ENCODE measurements around the gene PHF19. TPM values are rescaled to one million over a fixed set of nuclear protein-coding genes. Genes with fewer than 3 reads are reported as not detected.

Gene PHF19
- polyA plus RNA-seq, 1 donor (not counting 4 experiments of a cell fraction or from before 2014, with no cell fraction given) = 11.7 TPM

- dilution Hi-C loops (cut with MboI; ENCODE audit: extremely low pct_ligation_motif_present, low sequenced_read_pairs) = no loop called here
These were observed 11.2 kb downstream of the PHF19 start for GRCh38 chr9:120865809-120866208.

GRCh38 chr9:120865176-120865575 lies 11.8 kb downstream of the PHF19 start:
- FAIRE-seq (no peak), DNase-seq (ENCODE audit: low read depth, low spot score) (no peak)
- Histone ChIP-seq H3K27me3 (ENCODE audit: control insufficient read depth, extremely low read depth, insufficient read depth, low read length) (no peaks in the 10 kb centered on the region), H3K27ac (ENCODE audit: control insufficient read depth, insufficient read depth, low read length) (no peak overlapping the region), H3K9me1 (ENCODE audit: control insufficient read depth, extremely low read depth, insufficient read depth, low read length) (no peaks in the 10 kb centered on the region), H3K79me2 (ENCODE audit: control insufficient read depth, insufficient read depth, low read length) (no peaks in the 10 kb centered on the region), H3K36me3 (ENCODE audit: control insufficient read depth in 2 of 2, extremely low read depth in 1 of 2, insufficient read depth in 2 of 2, low read length in 2 of 2) (peaks cover 3 to 32% of the 10 kb centered on the region in 2 experiments), H3K4me1 (ENCODE audit: control insufficient read depth, extremely low read depth, insufficient read depth, low read length) (peaks cover 10% of the 10 kb centered on the region), H3K9ac (ENCODE audit: control insufficient read depth, extremely low read depth, insufficient read depth, low read length) (no peak overlapping the region), H3K4me3 (ENCODE audit: control insufficient read depth in 2 of 3, extremely low read depth in 1 of 3, insufficient read depth in 2 of 3, low read depth in 1 of 3, low read length in 3 of 3) (no peak overlapping the region), H3K4me2 (ENCODE audit: control insufficient read depth, extremely low read depth, insufficient read depth, low read depth, low read length) (no peak overlapping the region), H3K9me3 (ENCODE audit: control insufficient read depth, low read depth, low read length) (no peaks in the 10 kb centered on the region), H4K20me1 (ENCODE audit: control insufficient read depth, extremely low read depth, insufficient read depth, low read length) (no peaks in the 10 kb centered on the region), H2AFZ (ENCODE audit: control insufficient read depth, low read length) (no peak overlapping the region)
- no peak for TF ChIP-seq EZH2 (IDR thresholded peaks at IDR 0.05; ENCODE audit: low read length)
- no peak for TF ChIP-seq CTCF (optimal IDR thresholded peaks at IDR 0.05 in 1 of 3, IDR thresholded peaks at IDR 0.05 in 1 of 3, conservative IDR thresholded peaks at IDR 0.05 in 1 of 3; ENCODE audit: extremely low read depth in 1 of 3, insufficient read depth in 2 of 3, low read length in 3 of 3)
- dilution Hi-C loops (cut with MboI; ENCODE audit: extremely low pct_ligation_motif_present, low sequenced_read_pairs) = no loop called here

More at GRCh38 chr9:120865809-120866208, 11.2 kb downstream of the PHF19 start:
- H3K9ac ChIP-seq (ENCODE audit: control insufficient read depth, extremely low read depth, insufficient read depth, low read length) = no peak overlapping the region
- TF ChIP-seq EZH2 (IDR thresholded peaks at IDR 0.05; ENCODE audit: low read length) (no peak), CTCF (optimal IDR thresholded peaks at IDR 0.05 in 1 of 3, IDR thresholded peaks at IDR 0.05 in 1 of 3, conservative IDR thresholded peaks at IDR 0.05 in 1 of 3; ENCODE audit: extremely low read depth in 1 of 3, insufficient read depth in 2 of 3, low read length in 3 of 3) (no peak)
- H4K20me1 ChIP-seq (ENCODE audit: control insufficient read depth, extremely low read depth, insufficient read depth, low read length) = no peaks in the 10 kb centered on the region
- no peak for FAIRE-seq
- no peaks in the 10 kb centered on the region for H3K9me3 ChIP-seq (ENCODE audit: control insufficient read depth, low read depth, low read length)
- no peaks in the 10 kb centered on the region for H3K27me3 ChIP-seq (ENCODE audit: control insufficient read depth, extremely low read depth, insufficient read depth, low read length)
- DNase-seq (ENCODE audit: low read depth, low spot score) = no peak
- H2AFZ ChIP-seq (ENCODE audit: control insufficient read depth, low read length) = no peak overlapping the region
- H3K36me3 ChIP-seq (ENCODE audit: control insufficient read depth in 2 of 2, extremely low read depth in 1 of 2, insufficient read depth in 2 of 2, low read length in 2 of 2) = peaks cover 3 to 32% of the 10 kb centered on the region in 2 experiments
- H3K9me1 ChIP-seq (ENCODE audit: control insufficient read depth, extremely low read depth, insufficient read depth, low read length) = no peaks in the 10 kb centered on the region
- H3K4me2 ChIP-seq (ENCODE audit: control insufficient read depth, extremely low read depth, insufficient read depth, low read depth, low read length) = no peak overlapping the region
- no peaks in the 10 kb centered on the region for H3K79me2 ChIP-seq (ENCODE audit: control insufficient read depth, insufficient read depth, low read length)
- peaks cover 10% of the 10 kb centered on the region for H3K4me1 ChIP-seq (ENCODE audit: control insufficient read depth, extremely low read depth, insufficient read depth, low read length)
- H3K4me3 ChIP-seq (ENCODE audit: control insufficient read depth in 2 of 3, extremely low read depth in 1 of 3, insufficient read depth in 2 of 3, low read depth in 1 of 3, low read length in 3 of 3) = no peak overlapping the region
- H3K27ac ChIP-seq (ENCODE audit: control insufficient read depth, insufficient read depth, low read length) = no peak overlapping the region
